Liver (tissue), 3 donors: ENCODE data around the gene C1orf50.

Source experiments
- GABPA ChIP-seq, 2 donors: IDR thresholded peaks in 1 of 2; conservative IDR thresholded peaks in 1 of 2; 2 replicates each; pipeline ENCODE4 v1.6.1; 2016; ENCODE audit warnings: antibody characterized with exemption in 2 of 2, mild to moderate bottlenecking in 1 of 2, moderate library complexity in 1 of 2
- RAD21 ChIP-seq, 2 donors: IDR thresholded peaks; 2 replicates each; pipeline ENCODE4 v1.6.1; 2016; ENCODE audit warnings: antibody characterized with exemption in 2 of 2, mild to moderate bottlenecking in 2 of 2
- TAF1 ChIP-seq: conservative IDR thresholded peaks from 2 replicates; pipeline ENCODE4 v1.6.1; 2016; ENCODE audit warnings: antibody characterized with exemption, mild to moderate bottlenecking
- YY1 ChIP-seq: IDR thresholded peaks from 2 replicates; pipeline ENCODE4 v1.6.1; 2016; ENCODE audit warnings: antibody characterized with exemption, mild to moderate bottlenecking
- TF ChIP-seq, protein P1 (sequence below): fragments of 150-350 bp; IDR thresholded peaks from 2 replicates; pipeline ENCODE4 v1.5.1; 2017; ENCODE audit warnings: improper control_type of control experiment, low read depth, low read length; ENCODE audit not compliant: missing input control
- TF ChIP-seq, protein P2 (sequence below): IDR thresholded peaks from 2 replicates; pipeline ENCODE4 v1.6.1; 2016; ENCODE audit warnings: antibody characterized with exemption
- TF ChIP-seq, protein P3 (sequence below): IDR thresholded peaks from 2 replicates; pipeline ENCODE4 v1.6.1; 2016; ENCODE audit warnings: antibody characterized with exemption
- donor health status: healthy.
- donor health status: healthy.

DNA sequence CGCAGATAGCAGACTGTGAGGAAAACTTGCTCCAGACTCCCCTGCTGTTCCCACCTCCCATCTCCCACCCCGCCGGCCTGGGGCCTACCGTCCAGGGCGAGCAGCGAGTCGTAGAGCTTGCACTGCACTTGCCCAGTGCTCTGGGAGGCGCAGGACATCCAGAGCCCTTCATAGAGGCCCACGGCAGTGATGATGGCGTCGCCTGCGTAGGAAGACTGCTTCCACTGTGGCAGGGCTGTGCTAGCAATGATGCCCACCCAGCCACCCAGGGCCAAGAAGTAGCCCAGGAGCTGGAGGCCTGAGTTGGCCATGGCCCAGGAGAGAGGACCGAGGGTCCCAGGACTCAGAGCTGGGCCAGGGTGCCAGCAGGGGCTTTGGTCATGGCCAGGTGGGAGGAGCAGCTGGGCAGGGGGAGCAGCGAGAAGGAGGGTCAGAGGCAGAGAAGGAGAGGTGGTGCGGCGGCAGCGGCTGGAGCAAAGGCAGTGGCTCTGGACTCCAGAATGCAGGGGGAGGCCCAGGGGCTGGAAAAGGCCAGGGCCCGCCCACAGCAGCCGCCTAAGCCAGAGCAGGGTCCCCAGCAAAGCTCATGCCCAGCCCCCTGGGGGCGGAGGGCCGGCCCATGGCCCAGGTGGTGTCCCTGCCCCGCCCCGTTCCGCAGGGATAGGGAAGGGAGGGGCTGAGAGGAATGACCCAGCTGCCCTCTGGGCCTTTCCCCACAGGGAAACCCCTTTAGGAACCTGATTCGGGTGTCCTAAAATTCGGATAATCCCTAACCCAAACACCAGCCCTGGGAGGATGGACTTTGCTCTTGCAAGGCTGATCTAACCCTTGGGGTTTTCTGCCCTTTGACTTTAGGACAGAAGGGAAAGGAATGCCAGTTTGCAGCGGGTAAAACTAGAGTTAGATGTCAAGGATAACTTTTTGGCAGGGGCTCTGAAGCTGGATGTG is 27.0 kb upstream of the C1orf50 start, which contains the start of gene CLDN19:
- TF ChIP-seq, protein P1, sequence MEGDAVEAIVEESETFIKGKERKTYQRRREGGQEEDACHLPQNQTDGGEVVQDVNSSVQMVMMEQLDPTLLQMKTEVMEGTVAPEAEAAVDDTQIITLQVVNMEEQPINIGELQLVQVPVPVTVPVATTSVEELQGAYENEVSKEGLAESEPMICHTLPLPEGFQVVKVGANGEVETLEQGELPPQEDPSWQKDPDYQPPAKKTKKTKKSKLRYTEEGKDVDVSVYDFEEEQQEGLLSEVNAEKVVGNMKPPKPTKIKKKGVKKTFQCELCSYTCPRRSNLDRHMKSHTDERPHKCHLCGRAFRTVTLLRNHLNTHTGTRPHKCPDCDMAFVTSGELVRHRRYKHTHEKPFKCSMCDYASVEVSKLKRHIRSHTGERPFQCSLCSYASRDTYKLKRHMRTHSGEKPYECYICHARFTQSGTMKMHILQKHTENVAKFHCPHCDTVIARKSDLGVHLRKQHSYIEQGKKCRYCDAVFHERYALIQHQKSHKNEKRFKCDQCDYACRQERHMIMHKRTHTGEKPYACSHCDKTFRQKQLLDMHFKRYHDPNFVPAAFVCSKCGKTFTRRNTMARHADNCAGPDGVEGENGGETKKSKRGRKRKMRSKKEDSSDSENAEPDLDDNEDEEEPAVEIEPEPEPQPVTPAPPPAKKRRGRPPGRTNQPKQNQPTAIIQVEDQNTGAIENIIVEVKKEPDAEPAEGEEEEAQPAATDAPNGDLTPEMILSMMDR, result no peak
- TF ChIP-seq TAF1 (no peak), YY1 (no peak), RAD21 (IDR thresholded peaks at IDR 0.05) (no peak), GABPA (IDR thresholded peaks at IDR 0.05 in 1 of 2, conservative IDR thresholded peaks at IDR 0.05 in 1 of 2) (no peak)
- TF ChIP-seq, protein P2, sequence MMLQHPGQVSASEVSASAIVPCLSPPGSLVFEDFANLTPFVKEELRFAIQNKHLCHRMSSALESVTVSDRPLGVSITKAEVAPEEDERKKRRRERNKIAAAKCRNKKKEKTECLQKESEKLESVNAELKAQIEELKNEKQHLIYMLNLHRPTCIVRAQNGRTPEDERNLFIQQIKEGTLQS, result no peak
- TF ChIP-seq, protein P3, sequence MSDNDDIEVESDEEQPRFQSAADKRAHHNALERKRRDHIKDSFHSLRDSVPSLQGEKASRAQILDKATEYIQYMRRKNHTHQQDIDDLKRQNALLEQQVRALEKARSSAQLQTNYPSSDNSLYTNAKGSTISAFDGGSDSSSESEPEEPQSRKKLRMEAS, result no peak
